Cardiac fibroblast (primary cell): ENCODE data around the gene SEPTIN5.

ENCODE experiments used
- DNase-seq, 2 donors: peaks; one replicate each; pipeline versions ENCODE4 v3.0.0 to v3.0.0-alpha.2; 2010; ENCODE audit warnings: low read depth in 2 of 2
- H3K4me3 ChIP-seq, 2 donors: replicated peaks in 1 of 2; 1 replicate in 1 of 2; 2 replicates in 1 of 2; pipeline ENCODE4 v1.5.1; 2011; ENCODE audit warnings: low read depth in 2 of 2, low read length in 2 of 2, mild to moderate bottlenecking in 2 of 2, moderate library complexity in 1 of 2
- CTCF ChIP-seq: IDR thresholded peaks from one replicate; pipeline ENCODE4 v1.5.1; 2011; ENCODE audit warnings: low read depth, mild to moderate bottlenecking, low read length, inconsistent platforms

SEPTIN5 gene

GRCh38 chr22:19770349-19771220 is 56.3 kb downstream of the SEPTIN5 start:
- no peak for TF ChIP-seq CTCF
- DNase-seq = no peak
- H3K4me3 ChIP-seq = no peak overlapping the region

GRCh38 chr22:19772422-19772672 is 58.0 kb downstream of the SEPTIN5 start:
- no peak for TF ChIP-seq CTCF
- no peak for DNase-seq
- no peak overlapping the region for H3K4me3 ChIP-seq
